ENCODE measurements around the gene RDH5. TPM values are rescaled to one million over a fixed set of nuclear protein-coding genes. Genes with fewer than 3 reads are reported as not detected.

The RDH5 gene
- total RNA-seq, 1 donor from 2014 or later, result 6.7 TPM

- Mint-ChIP-seq H3K4me1 (ENCODE audit: low read depth) (peaks cover 10% of the 10 kb centered on the region), H3K27ac (no peak overlapping the region), H3K36me3 (ENCODE audit: low read depth) (peaks cover 2% of the 10 kb centered on the region), H3K4me3 (no peak overlapping the region), H3K9me3 (no peaks in the 10 kb centered on the region), H3K27me3 (ENCODE audit: insufficient read depth) (peaks cover 3% of the 10 kb centered on the region)
- intact Hi-C loops (cut with micrococcal nuclease), result no loop called here
- no peak for DNase-seq (ENCODE audit: low spot score)
Observed at GRCh38 chr12:55687746-55688145, 32.4 kb upstream of the RDH5 start.

GRCh38 chr12:55688716-55689655 lies 31.2 kb upstream of the RDH5 start:
- H3K9me3 Mint-ChIP-seq, result no peaks in the 10 kb centered on the region
- no peak overlapping the region for H3K27ac Mint-ChIP-seq
- no peak for DNase-seq (ENCODE audit: low spot score)
- H3K4me3 Mint-ChIP-seq, result no peak overlapping the region
- H3K36me3 Mint-ChIP-seq (ENCODE audit: low read depth), result peaks cover 2% of the 10 kb centered on the region
- peaks cover 3% of the 10 kb centered on the region for H3K27me3 Mint-ChIP-seq (ENCODE audit: insufficient read depth)
- intact Hi-C loops (cut with micrococcal nuclease), result no loop called here
- peaks cover 10% of the 10 kb centered on the region for H3K4me1 Mint-ChIP-seq (ENCODE audit: low read depth)

GRCh38 chr12:55692631-55693322 lies 27.4 kb upstream of the RDH5 start:
- no peaks in the 10 kb centered on the region for H3K9me3 Mint-ChIP-seq

GRCh38 chr12:55693323-55694187 lies 26.6 kb upstream of the RDH5 start:
- Mint-ChIP-seq H3K36me3 (ENCODE audit: low read depth) (no peaks in the 10 kb centered on the region), H3K4me3 (no peak overlapping the region), H3K9me3 (no peaks in the 10 kb centered on the region), H3K27ac (no peak overlapping the region), H3K4me1 (ENCODE audit: low read depth) (no peaks in the 10 kb centered on the region), H3K27me3 (ENCODE audit: insufficient read depth) (peaks cover 8% of the 10 kb centered on the region)
- no peak for DNase-seq (ENCODE audit: low spot score)
- intact Hi-C loops (cut with micrococcal nuclease), result no loop called here

More at GRCh38 chr12:55692631-55693322, 27.4 kb upstream of the RDH5 start:
- DNase-seq (ENCODE audit: low spot score), result no peak
- no peak overlapping the region for H3K27ac Mint-ChIP-seq
- H3K4me1 Mint-ChIP-seq (ENCODE audit: low read depth), result peaks cover 3% of the 10 kb centered on the region
- H3K36me3 Mint-ChIP-seq (ENCODE audit: low read depth), result no peaks in the 10 kb centered on the region
- intact Hi-C loops (cut with micrococcal nuclease), result no loop called here
- H3K27me3 Mint-ChIP-seq (ENCODE audit: insufficient read depth), result peaks cover 8% of the 10 kb centered on the region
- no peak overlapping the region for H3K4me3 Mint-ChIP-seq

DNA sequence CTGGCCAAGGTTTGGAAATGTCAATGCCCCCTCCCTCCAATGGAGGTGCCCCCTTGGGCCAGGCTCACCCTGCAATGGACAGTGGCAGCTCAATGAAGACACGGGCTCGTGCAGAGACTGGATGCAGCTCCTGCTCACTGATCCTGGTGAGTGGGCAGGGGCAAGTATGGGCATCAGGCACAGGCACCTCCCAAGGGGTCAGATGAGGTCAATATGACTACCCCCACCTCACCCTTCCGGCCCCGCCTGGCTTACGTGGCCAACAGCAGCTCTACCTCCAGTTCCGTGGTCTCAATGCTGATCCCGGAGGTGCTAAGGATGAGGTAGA lies 26.0 kb upstream of the RDH5 start:
- H3K4me3 Mint-ChIP-seq, result no peak overlapping the region
- intact Hi-C loops (cut with micrococcal nuclease), result no loop called here
- no peak overlapping the region for H3K27ac Mint-ChIP-seq
- no peaks in the 10 kb centered on the region for H3K9me3 Mint-ChIP-seq
- H3K36me3 Mint-ChIP-seq (ENCODE audit: low read depth), result no peaks in the 10 kb centered on the region
- DNase-seq (ENCODE audit: low spot score), result no peak
- H3K27me3 Mint-ChIP-seq (ENCODE audit: insufficient read depth), result peaks cover 8% of the 10 kb centered on the region
- no peaks in the 10 kb centered on the region for H3K4me1 Mint-ChIP-seq (ENCODE audit: low read depth)

DNA sequence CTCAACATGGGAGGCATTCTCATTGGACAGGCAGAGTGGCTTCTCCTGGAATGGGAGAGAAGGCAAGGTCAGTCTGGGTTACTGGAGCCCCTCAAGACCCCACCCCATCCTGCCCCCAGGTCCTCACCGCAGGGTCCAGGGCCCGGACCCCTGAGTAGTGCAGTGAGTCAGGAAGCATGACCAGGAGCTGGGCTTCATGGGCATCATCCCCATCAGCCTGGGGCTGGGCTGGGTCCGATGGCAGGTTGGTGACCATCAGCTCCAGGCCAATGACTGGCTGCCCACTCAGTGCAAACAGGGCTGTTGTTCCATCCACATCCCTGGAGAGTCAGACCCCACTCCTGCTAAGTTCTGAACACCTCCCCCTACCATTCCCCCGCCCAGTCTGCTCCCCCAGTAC lies 25.5 kb upstream of the RDH5 start:
- peaks cover 8% of the 10 kb centered on the region for H3K27me3 Mint-ChIP-seq (ENCODE audit: insufficient read depth)

GRCh38 chr12:55695349-55695748 lies 24.8 kb upstream of the RDH5 start:
- DNase-seq (ENCODE audit: low spot score), result no peak
- H3K27me3 Mint-ChIP-seq (ENCODE audit: insufficient read depth), result peaks cover 8% of the 10 kb centered on the region
- H3K9me3 Mint-ChIP-seq, result no peaks in the 10 kb centered on the region
- intact Hi-C loops (cut with micrococcal nuclease), result no loop called here
- H3K4me1 Mint-ChIP-seq (ENCODE audit: low read depth), result no peaks in the 10 kb centered on the region
- no peaks in the 10 kb centered on the region for H3K36me3 Mint-ChIP-seq (ENCODE audit: low read depth)
- no peak overlapping the region for H3K27ac Mint-ChIP-seq
- H3K4me3 Mint-ChIP-seq, result no peak overlapping the region

More for the DNA sequence above, 25.5 kb upstream of the RDH5 start:
- Mint-ChIP-seq H3K36me3 (ENCODE audit: low read depth) (no peaks in the 10 kb centered on the region), H3K9me3 (no peaks in the 10 kb centered on the region), H3K27ac (no peak overlapping the region), H3K4me3 (no peak overlapping the region), H3K4me1 (ENCODE audit: low read depth) (no peaks in the 10 kb centered on the region)
- intact Hi-C loops (cut with micrococcal nuclease), result no loop called here
- no peak for DNase-seq (ENCODE audit: low spot score)

GRCh38 chr12:55696141-55696540 lies 24.1 kb upstream of the RDH5 start:
- H3K4me1 Mint-ChIP-seq (ENCODE audit: low read depth), result no peaks in the 10 kb centered on the region
- no peaks in the 10 kb centered on the region for H3K36me3 Mint-ChIP-seq (ENCODE audit: low read depth)
- no peaks in the 10 kb centered on the region for H3K9me3 Mint-ChIP-seq
- intact Hi-C loops (cut with micrococcal nuclease), result no loop called here
- DNase-seq (ENCODE audit: low spot score), result no peak
- H3K4me3 Mint-ChIP-seq, result no peak overlapping the region
- H3K27ac Mint-ChIP-seq, result no peak overlapping the region
- H3K27me3 Mint-ChIP-seq (ENCODE audit: insufficient read depth), result peaks cover 6% of the 10 kb centered on the region

DNA sequence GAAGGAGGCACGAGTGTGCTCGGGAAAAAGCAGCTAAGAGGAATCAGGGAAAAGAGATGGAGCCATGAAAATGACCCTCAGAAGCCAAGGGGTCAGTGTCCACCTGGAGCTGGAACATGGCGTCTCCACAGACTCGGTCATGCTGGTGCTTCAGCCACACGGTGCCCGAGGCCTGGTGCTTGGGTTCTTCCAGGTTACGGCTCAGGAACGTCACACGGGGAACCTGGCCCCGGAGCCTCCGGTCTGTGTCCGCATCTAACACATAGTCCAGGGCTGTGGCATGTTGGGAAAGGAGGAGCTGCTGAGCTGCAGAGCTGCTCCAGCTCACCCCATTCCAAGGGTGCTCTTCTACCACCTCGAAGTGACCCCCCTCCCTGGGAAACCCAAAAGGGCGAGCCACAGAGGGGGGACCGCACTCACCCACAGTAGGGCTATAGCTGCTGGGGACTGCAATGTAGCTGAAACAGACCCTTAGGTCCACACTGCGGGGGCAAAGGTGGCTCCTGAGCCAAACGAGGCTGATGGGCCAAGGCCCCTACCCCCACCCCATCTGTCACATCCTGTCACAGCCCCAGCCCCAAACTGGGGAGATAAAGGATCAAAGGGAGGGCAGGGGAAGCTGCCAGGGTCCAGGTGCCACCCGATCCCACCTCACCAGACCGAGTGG lies 23.3 kb upstream of the RDH5 start:
- H3K4me1 Mint-ChIP-seq (ENCODE audit: low read depth), result no peaks in the 10 kb centered on the region
- H3K9me3 Mint-ChIP-seq, result no peaks in the 10 kb centered on the region
- no peaks in the 10 kb centered on the region for H3K36me3 Mint-ChIP-seq (ENCODE audit: low read depth)
- no peak overlapping the region for H3K27ac Mint-ChIP-seq
- no peak for DNase-seq (ENCODE audit: low spot score)
- peaks cover 5% of the 10 kb centered on the region for H3K27me3 Mint-ChIP-seq (ENCODE audit: insufficient read depth)
- intact Hi-C loops (cut with micrococcal nuclease), result no loop called here
- H3K4me3 Mint-ChIP-seq, result no peak overlapping the region

DNA sequence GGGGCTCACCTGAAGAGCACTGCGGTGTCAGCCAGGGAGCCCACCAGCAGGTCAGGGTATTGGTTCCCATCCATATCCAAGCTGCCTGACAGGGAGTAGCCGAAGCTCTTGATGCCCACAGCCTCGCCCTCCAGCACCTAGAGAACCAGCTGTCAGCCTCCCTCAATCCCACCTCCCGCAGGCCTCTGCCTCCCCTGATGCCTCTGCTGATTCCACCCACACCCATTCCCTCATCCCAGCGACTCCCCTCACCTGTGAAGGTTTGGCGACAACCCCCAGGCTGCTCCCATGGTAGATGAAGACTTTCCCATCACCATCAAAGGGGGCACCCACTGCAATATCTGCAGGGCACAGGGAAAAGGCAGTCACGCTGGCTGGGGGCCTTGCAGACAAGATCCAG lies 22.5 kb upstream of the RDH5 start:
- Mint-ChIP-seq H3K4me3 (no peak overlapping the region), H3K27ac (no peak overlapping the region), H3K9me3 (no peaks in the 10 kb centered on the region), H3K36me3 (ENCODE audit: low read depth) (no peaks in the 10 kb centered on the region), H3K4me1 (ENCODE audit: low read depth) (no peaks in the 10 kb centered on the region), H3K27me3 (ENCODE audit: insufficient read depth) (peaks cover 5% of the 10 kb centered on the region)
- intact Hi-C loops (cut with micrococcal nuclease), result no loop called here
- DNase-seq (ENCODE audit: low spot score), result no peak

- H3K4me1 Mint-ChIP-seq (ENCODE audit: low read depth), result no peaks in the 10 kb centered on the region
- H3K27ac Mint-ChIP-seq, result no peak overlapping the region
- no peak overlapping the region for H3K4me3 Mint-ChIP-seq
- no peaks in the 10 kb centered on the region for H3K36me3 Mint-ChIP-seq (ENCODE audit: low read depth)
- DNase-seq (ENCODE audit: low spot score), result no peak
- intact Hi-C loops (cut with micrococcal nuclease), result no loop called here
- H3K9me3 Mint-ChIP-seq, result no peaks in the 10 kb centered on the region
- peaks cover 5% of the 10 kb centered on the region for H3K27me3 Mint-ChIP-seq (ENCODE audit: insufficient read depth)
Observed at GRCh38 chr12:55698241-55698955, 21.8 kb upstream of the RDH5 start.

GRCh38 chr12:55698965-55699364 lies 21.2 kb upstream of the RDH5 start:
- H3K27ac Mint-ChIP-seq, result no peak overlapping the region
- no peaks in the 10 kb centered on the region for H3K4me1 Mint-ChIP-seq (ENCODE audit: low read depth)
- DNase-seq (ENCODE audit: low spot score), result no peak
- H3K9me3 Mint-ChIP-seq, result no peaks in the 10 kb centered on the region
- no peak overlapping the region for H3K4me3 Mint-ChIP-seq
- intact Hi-C loops (cut with micrococcal nuclease), result no loop called here
- H3K27me3 Mint-ChIP-seq (ENCODE audit: insufficient read depth), result peaks cover 6% of the 10 kb centered on the region
- no peaks in the 10 kb centered on the region for H3K36me3 Mint-ChIP-seq (ENCODE audit: low read depth)

Data from activated T-helper 1 cell treated with anti-CD3 and anti-CD28 coated beads, Interleukin-12 subunit alpha, Interleukin-12 subunit beta, Interleukin-2, Interleukin-4 antibody, amounts not matched to agents 30 ng/mL and 10 ng/mL and 1 ng/mL, durations not matched to agents 14 hours and 24 hours and 36 hours (primary cell).